HK-2 (cell line): Measurements from ENCODE around the gene CSNK1G3.
"Not testable (repeated sequence)": the region's sequence is repeated elsewhere in the genome, so short reads cannot be mapped to it uniquely, and the experiment has no call there.

ENCODE experiments used
- DNase-seq: peaks from one replicate; pipeline ENCODE4 v3.0.0-alpha.2; 2018; ENCODE audit not compliant: unreplicated experiment

Gene CSNK1G3

GRCh38 chr5:123559434-123559775 is 47.4 kb downstream of the CSNK1G3 start:
- no peak for DNase-seq

DNA sequence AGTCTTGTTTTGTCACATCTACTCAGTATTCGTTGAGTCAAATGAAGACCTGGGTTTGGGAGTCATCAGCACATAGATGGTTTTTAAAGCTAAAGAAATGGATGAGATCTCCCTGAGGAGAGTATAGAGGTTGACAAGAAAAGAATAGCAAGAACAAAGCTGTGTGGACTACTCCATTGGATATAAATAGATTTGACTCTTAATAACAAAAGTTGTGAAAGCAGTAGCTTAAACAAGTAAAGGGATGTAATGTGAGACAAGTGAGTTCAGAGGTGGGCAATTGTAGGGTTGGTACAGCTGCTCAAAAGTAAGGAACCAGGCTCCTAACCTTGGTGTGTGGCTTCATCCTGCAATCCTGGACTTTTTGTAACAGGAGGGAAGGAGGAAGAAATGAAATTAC is 49.3 kb downstream of the CSNK1G3 start:
- DNase-seq: no peak

DNA sequence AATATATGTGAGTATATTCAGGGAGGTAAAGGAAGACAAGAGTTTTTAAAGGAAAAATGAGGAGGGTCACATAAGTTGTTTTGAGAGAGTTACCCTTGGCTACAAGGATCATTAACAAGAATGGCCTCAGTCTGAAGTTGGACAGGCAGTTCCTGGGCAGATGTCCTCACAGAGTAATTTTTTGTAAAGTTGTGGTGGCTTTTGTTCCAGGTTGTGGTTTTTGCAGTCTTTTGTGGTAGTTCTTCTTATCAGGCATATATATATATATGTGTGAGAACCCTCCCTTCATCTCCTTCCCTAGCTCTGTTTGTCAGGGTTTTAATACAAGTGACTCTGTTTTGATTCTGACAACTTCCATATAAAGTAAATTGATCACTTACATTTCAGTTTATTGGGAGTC is 60.0 kb downstream of the CSNK1G3 start:
- DNase-seq: no peak

DNA sequence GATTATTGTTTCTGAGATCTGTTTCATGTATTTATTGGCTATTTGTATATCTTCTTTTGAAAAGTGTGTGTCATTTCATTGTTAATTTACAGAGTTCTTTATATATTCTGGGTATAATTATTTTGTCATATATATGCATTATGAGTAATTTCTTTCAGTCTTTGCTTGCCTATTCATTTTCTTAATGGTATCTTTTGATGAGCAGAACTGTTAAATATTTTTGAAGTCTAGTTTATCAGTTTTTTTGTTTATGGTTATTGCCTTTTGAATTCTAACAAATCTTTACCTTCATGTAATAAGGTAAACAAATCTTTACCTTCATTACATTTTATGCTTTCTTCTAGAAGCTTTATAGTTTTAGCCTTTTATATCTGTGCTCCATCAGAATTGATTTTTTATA is 66.4 kb downstream of the CSNK1G3 start:
- no peak for DNase-seq

DNA sequence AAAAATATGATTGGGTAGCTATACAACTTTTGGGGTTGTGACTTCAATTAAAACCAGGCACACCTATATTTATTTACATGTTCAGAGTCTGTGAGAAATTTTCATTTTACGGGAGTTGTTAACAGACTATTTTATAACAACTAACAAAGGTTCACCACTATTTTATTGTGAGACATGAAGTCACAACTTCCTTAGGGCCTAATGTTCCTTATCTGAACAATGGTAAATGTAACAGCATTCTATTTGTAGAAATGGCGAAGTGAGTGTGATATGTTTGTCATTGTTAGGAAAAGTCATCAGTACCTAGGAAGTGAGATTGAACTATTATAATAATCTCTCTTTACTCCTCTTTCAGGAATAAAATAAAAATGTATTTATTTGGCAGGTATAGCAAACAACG is 67.4 kb downstream of the CSNK1G3 start:
- DNase-seq: no peak

GRCh38 chr5:123582550-123583285 is 70.7 kb downstream of the CSNK1G3 start:
- no peak for DNase-seq

DNA sequence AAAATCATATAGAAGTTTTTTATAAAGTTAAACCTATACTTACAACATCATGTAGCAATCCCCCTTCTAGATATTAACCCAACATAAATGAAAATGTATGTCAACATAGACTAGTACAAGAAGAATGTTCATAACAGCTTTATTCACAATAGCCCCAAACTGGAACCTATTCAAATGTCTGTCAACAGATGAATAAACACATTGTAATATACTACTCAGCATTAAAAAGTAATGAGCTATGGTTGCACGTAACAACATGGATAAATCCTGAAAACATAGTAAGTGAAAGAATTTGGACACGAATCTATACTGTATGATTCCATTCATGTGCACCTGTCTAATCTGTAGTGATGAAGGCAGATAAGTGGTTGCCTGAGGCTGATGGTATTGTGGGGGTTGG is 73.9 kb downstream of the CSNK1G3 start:
- DNase-seq: no peak

- DNase-seq: no peak
Measured at GRCh38 chr5:123594434-123594833, 82.5 kb downstream of the CSNK1G3 start.

- no peak for DNase-seq
Measured at GRCh38 chr5:123597018-123597417, 85.0 kb downstream of the CSNK1G3 start.

- no peak for DNase-seq
Measured at GRCh38 chr5:123598028-123598689, 86.2 kb downstream of the CSNK1G3 start.

- DNase-seq: no peak
Measured at GRCh38 chr5:123599171-123599570, 87.2 kb downstream of the CSNK1G3 start.

DNA sequence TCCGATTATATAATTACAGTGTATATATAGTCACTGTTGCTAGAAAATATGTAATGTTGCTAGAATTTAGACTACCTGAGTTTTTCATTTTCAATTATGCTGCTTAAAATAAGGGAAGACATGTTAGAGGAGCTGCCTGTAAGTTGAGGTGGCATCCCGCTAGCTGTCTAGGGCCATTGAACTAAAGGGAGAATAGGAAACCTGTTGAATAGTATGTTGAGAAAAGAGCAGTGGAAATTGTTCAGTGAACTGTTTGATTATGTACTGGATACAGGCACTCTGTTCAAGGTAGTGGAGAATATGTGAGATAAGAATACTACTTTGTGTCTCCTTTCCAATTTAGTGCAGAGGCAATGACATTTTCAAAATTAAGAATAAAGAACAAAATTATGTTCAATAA is 89.6 kb downstream of the CSNK1G3 start:
- no peak for DNase-seq

- no peak for DNase-seq
Measured at GRCh38 chr5:123605822-123606221, 93.8 kb downstream of the CSNK1G3 start.

DNA sequence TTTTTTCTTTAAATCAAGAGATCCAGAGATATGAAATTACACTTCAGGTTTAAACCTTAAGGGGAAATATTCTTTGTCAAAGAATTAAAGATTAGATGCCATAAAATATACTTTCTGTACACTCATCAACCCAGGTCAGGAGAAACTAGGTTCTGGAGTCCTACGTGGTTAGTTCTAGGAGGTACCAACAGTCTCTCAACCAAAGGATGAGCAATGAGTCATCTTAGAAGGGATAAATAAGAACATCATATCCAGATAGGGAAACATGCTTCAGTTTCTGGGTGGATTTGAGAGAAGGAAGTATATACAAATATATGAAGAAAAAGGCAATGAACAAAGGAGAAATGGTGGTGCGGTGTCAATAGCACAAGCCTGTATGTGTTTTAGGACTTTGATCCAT is 98.2 kb downstream of the CSNK1G3 start:
- DNase-seq: no peak

DNA sequence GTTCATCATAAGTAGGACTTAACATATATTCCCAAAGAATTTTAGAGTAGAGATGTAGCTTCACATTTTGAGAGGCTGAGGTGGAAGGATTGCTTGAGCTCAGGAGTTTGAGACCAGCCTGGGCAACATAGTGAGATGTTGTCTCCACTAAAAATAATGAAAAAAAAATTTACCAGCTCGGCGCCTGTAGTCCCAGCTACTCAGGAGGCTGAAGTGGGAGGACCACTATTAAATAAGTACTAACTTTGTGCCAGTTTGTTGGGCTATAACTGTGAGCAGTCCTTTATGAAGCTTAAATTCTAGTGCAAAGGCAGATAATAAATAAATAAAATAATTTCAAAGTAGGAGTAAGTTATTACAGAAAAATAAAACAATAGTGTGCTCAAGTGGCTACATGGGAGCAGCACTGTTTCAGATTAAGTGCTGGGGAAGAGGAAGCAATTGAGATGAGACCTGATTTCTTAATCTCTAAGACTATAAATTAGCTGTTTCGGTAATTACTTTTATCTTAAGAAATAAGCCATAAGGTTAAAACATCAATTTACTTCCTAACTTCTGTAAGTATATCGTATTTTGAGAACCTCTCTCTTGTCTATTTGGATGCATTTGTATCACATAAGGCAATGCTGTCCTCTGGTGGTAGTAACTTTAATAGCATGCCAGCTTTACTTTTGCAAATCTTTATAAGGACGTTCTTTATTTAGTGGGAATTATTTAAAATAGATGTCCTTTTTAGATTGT is 98.9 kb downstream of the CSNK1G3 start:
- DNase-seq: no peak

DNA sequence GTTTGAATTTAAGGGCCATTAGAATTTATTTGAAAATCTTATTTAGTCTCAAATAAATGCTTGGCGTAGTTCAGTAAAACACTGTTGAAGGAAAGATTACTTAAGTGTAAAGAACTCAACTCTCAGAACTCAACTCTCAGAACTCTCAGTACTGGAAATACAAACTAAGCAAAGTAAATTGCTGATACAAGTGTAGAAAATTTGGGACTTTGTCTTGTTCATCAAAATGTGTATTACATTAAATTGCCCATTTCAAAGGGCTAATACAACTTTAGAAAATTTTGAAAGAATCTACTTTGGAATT is 99.4 kb downstream of the CSNK1G3 start:
- no peak for DNase-seq

- no peak for DNase-seq
Measured at GRCh38 chr5:123617561-123617960, 105.6 kb downstream of the CSNK1G3 start.

DNA sequence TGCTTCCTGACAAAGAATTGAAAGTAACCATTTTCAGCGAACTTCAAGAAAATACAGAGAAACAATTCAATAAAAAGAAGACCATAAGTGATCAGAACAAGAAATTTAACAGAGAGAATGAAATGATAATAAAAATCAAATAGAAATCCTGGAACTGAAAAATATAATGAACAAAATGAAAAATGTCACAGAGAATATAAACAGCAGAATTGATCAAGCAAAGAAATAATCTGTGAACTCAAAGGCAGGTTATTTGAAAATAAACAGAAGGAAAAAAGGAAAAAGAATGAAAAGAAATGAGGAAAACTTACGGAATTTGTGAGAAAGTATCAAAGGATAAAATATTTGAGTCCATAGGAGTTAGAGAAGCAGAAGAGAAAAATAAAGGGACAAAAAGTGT is 114.1 kb downstream of the CSNK1G3 start:
- no peak for DNase-seq

GRCh38 chr5:123628860-123629544 is 117.0 kb downstream of the CSNK1G3 start:
- no peak for DNase-seq

DNA sequence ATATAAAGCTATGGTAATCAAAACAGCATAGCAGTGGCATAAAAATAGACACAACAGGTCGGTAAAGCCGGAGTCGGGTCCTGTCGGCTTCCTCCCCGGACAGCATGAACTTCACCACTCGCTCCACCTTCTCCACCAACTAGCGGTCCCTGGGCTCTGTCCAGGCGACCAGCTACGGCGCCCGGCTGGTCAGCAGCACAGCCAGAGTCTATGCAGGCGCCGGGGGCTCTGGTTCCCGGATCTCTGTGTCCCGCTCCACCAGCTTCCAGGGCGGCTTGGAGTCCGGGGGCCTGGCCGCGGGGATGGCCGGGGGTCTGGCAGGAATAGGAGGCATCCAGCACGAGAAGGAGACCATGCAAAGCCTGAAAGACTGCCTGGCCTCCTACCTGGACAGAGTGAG is 124.0 kb downstream of the CSNK1G3 start:
- no peak for DNase-seq

- not testable (repeated sequence) for DNase-seq
Measured at GRCh38 chr5:123637028-123637427, 125.1 kb downstream of the CSNK1G3 start.

DNA sequence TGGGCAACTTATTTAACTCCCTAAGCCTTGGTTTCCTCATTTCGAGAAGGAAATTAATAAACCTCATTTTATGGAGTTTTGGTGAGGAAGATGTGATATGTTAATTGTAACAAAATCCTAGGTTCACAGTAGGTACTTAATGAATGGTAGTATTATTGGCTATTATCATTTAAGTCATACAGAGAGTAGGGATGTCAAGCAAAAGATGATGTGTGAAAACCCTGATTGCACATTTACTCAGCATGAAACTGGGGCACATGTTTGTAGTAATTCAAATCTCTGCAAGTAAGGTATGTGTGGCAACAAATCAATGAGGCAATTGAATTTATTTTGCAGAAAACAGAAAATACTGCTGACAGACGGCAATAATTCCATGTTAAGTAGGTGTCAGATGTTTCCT is 127.3 kb downstream of the CSNK1G3 start:
- DNase-seq: no peak
